KBM-7 (cell line): ENCODE results near the gene MTUS2.
"Not testable (repeated sequence)": the region's sequence is repeated elsewhere in the genome, so short reads cannot be mapped to it uniquely, and the experiment has no call there.

Source experiments
- DNase-seq: peaks from one replicate; pipeline ENCODE4 v3.0.0-alpha.2; 2015
- in situ Hi-C: fragments of 300-500 bp; cut with MboI; formaldehyde crosslinking; loops from 2 replicates; pipeline ENCODE4 v1.14.3; 2020; ENCODE audit warnings: low sequenced_read_pairs, low pct_unique_long_range_greater_than_20kb, mixed read lengths

Gene MTUS2

DNA sequence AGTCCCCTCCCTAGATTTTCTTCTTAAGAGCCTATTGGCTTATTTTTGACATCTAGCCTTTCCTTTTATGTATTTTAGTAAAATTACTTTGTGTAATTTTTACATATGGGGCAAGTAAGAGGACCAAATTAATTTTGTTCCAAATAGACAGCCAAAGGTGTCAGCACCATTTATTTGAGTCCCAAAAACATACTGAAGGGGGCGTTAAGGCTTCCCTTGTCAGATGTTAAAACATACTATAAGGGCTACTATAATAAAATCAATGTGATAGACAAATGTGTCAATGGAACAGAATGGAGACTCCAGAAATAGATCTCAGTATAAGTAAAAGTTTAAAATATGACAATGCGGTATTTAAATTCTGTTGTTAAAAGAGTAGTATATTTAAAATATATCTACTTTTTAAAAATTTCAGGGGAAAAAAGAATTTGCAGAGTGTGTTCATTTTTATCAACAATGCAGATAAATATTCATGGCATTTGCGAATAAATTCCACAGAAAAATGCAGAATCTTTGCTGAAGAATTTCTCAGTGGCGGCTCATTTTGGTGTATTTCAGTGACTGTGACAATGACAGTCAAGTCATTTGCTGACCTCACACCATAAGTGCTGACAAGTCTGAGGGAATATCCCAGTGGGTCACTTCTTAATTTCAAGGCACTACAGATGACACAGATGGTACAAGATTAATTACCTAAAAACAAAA lies 133.7 kb downstream of the MTUS2 start:
- DNase-seq, result no peak
- in situ Hi-C loops, result no loop called here

DNA sequence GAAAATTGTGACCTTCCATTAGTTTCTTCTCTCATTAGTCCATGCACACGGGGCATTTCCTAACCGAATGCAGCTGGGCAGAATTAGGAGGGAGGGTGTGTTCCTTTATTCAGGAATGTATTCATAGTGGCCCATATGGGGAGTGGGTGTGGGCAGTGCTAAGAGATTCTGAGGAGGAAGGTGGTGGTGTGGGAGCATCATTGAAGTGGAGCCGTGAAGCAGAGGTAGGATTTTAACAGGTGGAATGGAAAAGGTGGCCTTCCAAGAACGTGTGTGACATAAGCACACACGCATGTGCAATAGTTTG lies 134.2 kb downstream of the MTUS2 start:
- in situ Hi-C loops, result no loop called here
- no peak for DNase-seq

DNA sequence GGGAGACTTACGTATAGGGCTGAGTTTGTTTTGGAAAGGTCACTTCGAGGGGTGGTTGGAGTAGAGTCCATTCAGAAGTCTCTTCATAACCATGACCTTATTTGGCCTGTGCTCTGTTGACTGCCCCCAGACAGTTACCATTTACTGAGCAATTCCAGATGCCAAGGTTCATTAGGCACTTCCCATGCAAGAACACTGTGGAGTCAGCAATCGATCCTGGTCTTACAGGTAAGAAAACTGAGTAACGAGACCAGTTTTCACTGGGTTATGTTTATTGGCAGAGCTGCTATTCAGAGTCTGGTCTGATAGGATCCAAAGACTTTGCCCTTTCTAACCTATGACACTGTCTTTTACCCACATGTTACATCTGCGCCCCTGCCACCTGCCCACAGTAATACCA lies 134.7 kb downstream of the MTUS2 start:
- no peak for DNase-seq
- in situ Hi-C loops, result no loop called here

DNA sequence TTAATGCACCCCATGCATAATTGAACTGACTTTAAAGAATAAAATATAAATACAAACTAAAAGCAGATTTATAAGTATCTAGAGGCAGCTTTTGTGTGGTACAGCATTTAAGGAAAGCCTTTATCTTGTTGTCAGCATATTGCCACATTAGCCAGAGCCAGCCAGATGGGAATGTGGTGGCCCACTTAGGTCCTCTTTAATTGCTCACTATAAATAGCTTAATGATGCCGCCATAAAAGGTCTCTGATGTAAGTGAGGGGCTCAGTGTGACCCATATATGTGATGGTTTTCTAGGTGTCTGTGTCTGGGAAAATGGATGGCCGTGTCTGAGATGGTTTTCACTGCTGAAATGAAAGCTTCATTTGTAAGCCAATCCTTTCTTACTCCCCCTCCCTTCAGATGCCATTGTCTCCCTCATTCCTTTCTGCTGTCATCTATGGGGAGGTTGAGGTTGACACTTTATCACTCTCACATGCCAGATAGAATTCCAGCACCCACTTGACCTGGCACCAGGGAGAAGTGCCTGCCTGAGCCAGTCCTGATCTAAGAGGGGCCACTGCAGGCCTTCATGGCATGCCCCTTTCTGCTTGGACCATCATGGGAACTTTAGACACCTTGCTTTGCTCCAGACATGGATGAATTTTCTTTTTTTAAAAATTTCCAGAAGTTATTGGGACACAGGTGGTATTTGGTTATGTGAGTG lies 135.3 kb downstream of the MTUS2 start:
- no peak for DNase-seq
- in situ Hi-C loops, result no loop called here

DNA sequence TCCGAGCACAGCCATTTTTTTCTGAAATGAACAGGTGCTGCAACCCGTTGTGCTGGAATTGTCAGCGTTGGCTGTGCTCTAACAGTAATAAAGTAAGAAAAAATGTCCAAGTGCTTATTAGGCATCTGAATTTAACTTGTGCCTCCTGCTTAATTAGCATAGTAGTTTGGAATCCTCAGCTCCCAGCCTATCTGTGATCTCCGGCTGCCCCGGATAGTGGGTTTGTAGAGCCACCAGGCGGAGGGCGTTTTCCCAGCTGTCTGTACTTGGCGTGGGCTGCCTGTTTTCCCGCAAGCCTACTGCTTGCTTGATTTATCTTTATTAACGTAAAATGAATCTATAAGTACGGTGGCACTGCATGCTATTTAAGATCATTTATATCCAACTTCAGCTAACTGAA lies 137.9 kb downstream of the MTUS2 start:
- in situ Hi-C loops, result no loop called here
- DNase-seq, result no peak

DNA sequence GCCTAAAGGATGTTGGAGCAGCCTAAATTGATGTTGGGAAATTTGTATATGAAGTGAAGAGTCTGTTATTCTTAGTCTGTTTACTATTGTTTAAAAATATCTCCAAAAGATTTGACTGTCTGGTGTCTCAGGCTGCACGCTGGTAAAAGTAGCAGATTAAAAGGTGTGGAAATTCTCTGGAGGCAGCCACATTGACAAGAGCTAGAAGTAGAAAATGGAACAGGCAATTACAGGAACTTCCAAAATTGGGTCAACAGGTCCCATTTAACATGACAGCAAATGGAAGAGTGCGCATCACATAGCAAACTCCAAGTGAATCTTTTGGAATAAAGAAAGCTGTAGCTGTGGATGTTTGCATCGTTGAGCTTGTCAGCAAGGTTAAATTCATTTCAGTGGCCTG lies 138.3 kb downstream of the MTUS2 start:
- no peak for DNase-seq
- in situ Hi-C loops, result no loop called here

DNA sequence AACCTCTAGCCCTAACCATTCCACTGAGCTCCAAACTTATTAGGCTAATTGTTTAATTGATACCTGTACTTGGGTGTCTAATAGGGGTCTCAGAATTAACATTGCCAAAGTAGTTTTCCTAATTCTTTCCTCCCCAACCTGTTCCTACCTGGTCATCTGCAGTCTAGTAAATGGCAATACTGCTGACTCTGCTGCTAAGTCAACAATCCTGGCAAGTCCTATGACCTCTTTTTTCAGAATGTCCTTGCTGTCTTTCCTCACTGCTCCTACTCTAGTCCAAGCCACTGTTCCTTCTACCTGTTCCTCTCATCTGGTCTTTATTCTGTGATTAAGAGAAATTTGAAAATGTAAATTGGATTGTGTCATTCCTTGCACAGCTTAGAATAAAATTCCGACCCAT lies 143.9 kb downstream of the MTUS2 start:
- DNase-seq, result no peak
- in situ Hi-C loops, result no loop called here

DNA sequence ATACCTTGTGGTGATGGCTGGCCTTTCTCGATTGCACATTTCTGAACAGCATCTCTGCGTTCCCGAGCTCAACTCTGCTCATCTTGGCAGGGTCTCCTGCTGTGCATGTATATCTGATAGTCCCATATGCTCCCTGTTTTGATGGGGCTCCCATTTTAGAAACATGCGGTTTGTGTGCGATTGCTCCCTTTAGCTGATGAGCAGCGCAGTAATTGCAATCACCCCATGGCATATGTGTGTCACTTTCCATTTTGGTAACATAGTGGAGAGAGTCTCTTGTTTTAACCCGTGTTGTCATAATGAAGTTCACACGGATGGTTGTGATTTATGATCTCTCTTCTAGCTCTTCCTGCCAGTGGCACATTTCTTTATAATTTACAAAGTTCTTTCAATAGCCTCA lies 144.7 kb downstream of the MTUS2 start:
- in situ Hi-C loops, result no loop called here
- no peak for DNase-seq

DNA sequence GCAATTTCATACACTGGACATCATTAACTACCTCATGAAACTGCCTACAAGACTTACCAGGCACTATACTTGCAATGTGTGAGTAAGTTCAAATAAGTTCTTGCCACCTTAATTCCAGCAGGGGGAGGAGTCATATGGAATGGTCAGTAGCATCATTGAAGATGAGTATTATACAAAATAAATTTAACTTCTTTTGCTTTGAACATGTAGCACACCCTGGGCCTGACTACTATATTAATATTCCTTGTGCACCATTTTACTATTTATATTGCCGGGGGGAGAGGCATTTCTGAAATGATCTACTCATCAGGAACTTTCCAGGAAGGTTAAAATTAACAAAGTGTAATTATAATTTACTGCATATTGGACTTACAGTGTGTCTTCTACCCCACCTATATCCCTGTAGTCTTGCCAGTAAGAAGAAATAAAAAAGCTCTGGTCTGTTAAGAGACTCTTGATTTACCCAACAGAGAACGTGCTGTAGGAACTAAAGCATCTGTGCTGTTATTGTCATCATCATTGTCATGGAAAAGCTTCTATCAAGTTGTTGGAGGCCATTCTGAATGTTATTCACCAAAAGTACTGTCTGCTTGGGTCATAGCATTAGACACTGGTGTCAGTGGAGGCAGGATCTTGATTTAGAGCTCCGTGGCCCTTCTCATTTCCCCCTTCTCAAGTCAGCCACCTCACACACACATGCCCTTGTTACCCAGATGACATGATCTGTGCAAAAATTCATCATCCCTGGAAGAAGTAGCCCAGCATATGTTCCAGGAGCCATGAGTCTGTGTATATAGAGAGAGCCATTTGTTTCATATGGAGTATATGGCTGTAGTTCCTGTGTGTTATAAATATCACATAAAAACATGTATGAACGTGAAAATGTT lies 147.1 kb downstream of the MTUS2 start:
- in situ Hi-C loops, result no loop called here
- DNase-seq, result no peak

DNA sequence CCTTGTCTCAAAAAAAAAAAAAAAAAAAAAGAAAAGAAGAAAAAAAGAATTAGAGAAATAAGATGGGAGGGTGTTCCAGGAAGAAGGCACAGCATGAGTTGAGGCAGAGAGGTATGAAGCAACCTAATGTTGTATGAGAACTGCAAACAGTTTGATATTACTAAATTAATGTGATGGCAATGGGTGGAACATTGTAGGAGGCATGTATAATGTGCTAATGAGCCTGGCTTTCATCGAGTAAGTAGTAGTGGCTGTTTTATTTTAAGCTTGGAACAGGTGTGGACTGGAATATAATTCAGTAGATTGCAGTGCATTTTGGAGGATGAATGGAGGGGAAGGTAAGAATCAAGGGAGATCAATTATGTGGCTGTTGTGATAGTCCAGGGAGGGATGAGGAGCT lies 156.1 kb downstream of the MTUS2 start:
- no peak for DNase-seq
- in situ Hi-C loops, result no loop called here

DNA sequence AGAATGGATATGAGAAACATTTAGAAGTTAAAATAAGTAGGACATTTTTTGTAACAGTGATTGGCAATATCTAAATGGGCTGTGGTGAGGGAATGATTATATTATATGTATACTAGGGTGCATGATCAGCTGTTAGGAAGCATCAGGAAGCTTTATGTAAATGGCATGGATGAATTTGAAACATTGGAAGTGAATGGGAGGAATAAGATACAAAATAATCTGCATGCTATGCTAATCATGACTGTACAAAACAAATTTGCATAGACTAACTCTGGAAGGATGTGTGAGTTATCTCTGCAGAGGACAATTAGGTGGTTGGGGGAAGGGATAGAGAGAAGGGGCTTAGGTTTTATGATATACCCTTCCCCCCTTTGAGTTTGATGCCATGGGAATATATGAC lies 156.5 kb downstream of the MTUS2 start:
- no peak for DNase-seq
- in situ Hi-C loops, result no loop called here

DNA sequence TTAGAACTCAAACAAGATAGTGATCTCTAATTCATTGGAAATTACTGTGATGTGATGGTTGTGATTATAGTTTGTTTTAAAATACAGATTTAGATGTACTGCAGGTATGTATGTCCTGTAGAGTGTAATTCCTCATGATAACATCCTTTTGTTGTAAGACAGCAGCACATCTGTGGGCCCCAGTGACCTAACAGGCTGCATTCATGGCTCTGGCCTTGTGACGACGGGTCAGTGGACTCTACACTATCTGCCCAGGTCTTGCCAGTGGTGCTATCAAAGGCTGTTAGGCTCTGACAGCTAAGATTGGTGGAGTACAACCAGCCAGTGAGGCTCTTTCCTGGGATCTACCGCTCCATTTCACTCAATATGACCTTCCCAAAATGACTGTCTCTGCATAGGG lies 158.4 kb downstream of the MTUS2 start:
- no peak for DNase-seq
- in situ Hi-C loops, result no loop called here

DNA sequence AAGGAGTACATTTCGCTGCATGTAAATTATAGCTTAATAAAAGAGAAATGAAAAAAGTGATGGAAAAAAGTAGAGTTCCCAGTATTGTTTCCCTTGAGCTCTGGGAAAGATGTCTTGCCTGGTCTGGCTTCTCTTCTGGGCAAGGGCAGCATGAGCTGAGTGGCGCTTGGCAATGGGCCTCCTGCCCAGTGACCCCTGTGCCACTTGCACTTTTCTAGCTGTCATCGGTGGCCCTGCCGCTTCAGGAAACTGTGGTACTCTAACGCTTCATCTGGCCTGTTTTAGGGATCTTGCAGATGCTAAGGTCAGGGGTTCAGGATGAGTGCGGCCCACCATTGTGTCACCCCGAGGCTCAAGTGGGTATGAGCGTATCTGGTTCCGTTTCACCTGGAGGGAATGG lies 161.4 kb downstream of the MTUS2 start:
- DNase-seq, result no peak
- in situ Hi-C loops, result no loop called here

DNA sequence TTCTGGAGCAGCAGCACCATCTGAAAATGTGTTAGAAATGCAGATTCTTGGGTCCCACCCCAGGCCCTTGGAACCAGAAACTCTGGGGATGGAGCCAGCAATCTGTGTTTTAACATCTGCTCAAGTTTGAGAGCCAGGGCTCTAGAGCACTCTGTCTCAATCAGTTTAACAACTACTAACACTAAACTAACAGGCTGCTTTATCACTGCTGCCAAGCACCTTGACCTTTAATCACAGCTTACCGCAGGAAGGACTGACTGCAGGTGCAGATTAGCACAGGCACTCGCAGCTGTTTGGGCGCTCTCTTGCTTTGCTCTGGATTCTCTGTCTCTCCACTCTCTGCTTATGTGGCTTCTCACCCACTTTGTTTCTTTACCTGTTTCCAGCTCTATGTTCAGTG lies 163.5 kb downstream of the MTUS2 start:
- no peak for DNase-seq
- in situ Hi-C loops, result no loop called here

DNA sequence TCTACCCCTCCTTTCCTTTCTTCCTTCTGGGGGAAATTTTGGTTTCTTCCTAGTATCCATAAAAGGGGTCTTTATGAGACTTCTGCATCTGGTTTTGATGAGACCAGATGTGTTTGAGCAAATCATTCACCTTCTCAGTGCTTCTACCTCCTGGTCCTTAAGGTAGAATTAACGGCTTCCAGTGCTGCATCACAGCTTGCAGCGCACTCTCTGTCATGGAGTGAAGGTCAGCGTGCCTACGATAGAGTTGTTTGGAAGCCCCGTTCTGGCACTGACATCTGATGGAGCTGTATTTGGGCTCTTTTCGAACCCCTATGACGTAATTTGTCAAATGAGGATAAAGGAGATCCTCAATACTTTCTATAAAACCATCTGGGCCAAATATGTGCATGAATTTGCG lies 164.2 kb downstream of the MTUS2 start:
- DNase-seq, result no peak
- in situ Hi-C loops, result no loop called here

DNA sequence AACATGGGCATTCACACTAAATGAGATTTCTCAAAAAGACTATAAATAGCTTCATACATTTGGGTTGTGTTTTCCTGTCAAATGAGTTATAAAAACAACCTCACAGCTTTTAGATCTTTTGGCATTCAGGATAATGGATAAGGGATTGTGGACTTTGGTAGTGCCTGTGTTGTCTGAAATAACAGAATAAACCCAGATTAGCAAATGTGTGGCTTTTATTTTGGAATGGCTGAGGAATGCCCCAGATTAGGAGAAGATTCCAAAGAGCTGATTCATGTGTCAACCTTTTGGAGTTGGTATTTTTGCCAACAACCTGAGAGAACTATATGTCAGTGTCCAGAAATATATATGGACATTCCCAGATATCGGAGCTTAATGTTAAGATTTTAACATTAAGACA lies 164.7 kb downstream of the MTUS2 start:
- no peak for DNase-seq
- in situ Hi-C loops, result no loop called here

DNA sequence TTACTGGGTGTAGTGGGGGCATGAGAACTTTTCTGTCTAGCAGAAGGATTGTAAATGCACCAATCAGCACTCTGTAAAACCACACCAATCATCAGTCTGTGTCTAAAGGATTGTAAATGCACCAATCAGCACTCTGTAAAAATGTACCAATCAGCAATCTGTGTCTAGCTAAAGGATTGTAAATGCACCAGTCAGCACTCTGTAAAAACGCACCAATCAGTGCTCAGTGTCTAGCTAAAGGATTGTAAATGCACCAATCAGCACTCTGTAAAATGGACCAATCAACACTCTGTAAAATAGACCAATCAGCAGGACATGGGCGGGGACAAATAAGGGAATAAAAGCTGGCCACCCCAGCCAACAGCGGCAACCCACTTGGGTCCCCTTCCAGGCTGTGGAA lies 170.2 kb downstream of the MTUS2 start:
- DNase-seq, in situ Hi-C loops: not testable (repeated sequence)

DNA sequence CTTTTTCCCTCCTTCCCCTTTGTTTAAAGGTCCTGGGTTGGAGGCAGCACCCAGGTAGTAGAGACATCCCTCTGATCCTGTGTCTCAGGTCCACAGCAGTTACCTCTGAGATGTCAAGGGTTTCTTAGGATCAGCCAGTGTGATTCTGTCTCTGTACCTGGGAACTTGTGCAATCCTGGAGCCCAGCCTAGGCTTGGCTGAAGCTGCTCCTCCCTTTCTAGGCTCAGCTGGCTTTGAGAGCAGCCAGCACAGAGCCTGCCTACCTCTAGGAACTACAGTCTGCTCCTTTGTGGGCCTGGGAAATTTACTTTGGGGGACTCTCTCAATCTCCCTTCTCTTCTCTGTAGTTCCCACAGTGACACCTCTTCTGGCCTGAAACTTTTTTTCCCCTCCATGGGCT lies 171.6 kb downstream of the MTUS2 start:
- DNase-seq, result no peak
- in situ Hi-C loops, result no loop called here

DNA sequence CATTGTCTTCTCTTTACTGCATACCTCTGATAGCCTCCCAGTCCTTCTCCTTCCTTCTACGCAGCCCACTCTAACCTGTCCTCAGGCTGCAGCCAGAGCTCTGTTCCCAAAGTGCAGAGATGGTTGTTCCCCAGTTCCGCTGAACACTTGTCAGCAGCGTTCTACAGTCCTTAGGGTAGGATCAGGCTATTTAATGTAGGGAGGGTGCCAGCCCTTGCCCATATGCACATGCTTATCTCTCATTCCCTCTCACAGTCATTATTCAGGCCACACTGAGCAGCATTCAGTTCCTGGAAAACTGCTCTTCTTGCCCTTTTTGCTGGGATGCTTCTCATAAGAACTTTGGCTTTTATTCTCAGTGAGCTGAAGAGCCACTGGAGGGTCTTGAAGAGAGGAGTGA lies 180.7 kb downstream of the MTUS2 start:
- in situ Hi-C loops, result no loop called here
- no peak for DNase-seq

DNA sequence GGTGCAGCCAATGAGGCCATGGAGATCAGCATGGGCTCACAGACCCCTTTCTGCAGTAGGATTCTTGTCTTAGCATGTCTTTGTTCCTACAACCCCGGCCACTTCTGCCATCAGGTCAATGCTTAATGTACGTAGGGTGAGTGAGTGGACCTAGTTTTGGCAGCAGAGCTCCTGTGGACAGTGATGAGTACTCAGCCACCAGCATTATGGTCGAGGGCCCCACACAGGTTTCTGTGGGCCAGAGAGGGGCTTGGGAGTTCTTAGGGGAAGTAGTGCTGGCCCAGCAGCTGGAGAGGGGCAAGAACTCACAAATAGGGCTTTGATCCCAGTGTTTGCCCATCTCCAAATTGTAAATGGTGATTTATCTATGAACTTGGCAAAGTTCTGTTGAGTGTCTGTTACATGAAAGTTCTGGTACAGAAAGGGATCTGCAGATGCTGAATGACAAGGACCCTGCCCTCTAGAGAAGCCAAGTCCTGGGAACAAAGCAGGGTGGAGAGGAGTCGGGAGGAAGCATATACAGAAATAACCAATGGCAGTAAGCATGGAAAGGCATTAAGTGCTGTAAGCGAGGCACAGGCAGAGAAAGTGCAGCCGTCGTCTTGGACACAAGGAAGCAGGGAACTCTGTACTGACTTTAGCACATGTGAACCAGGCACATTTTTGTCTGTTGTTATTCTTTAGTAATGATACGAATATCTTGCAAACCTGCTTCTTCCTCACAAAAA lies 185.1 kb downstream of the MTUS2 start:
- no peak for DNase-seq
- in situ Hi-C loops, result no loop called here
